Fibroblast of mammary gland (primary cell): Measurements from ENCODE around the gene CHD8.
"Not testable (repeated sequence)": the region's sequence is repeated elsewhere in the genome, so short reads cannot be mapped to it uniquely, and the experiment has no call there.

Experiments used
- DNase-seq: peaks from one replicate; pipeline ENCODE4 v3.0.0-alpha.2; 2010; ENCODE audit warnings: low read depth
- H3K4me3 ChIP-seq: 2 replicates; pipeline ENCODE4 v1.5.1; 2011; ENCODE audit warnings: low read depth, mild to moderate bottlenecking, low read length, moderate library complexity; ENCODE audit not compliant: control insufficient read depth
- CTCF ChIP-seq: conservative IDR thresholded peaks from 2 replicates; pipeline ENCODE4 v1.5.1; 2011; ENCODE audit warnings: low read depth, low read length, inconsistent platforms; ENCODE audit not compliant: control insufficient read depth, insufficient read depth

CHD8 gene

GRCh38 chr14:21373980-21374379 is 81.9 kb downstream of the CHD8 start:
- no peak for DNase-seq
- no peak overlapping the region for H3K4me3 ChIP-seq
- no peak for TF ChIP-seq CTCF

- not testable (repeated sequence) for DNase-seq, H3K4me3 ChIP-seq
These were observed 83.1 kb downstream of the CHD8 start for GRCh38 chr14:21372814-21373213.

GRCh38 chr14:21369949-21370679 is 85.8 kb downstream of the CHD8 start:
- no peak overlapping the region for H3K4me3 ChIP-seq
- no peak for TF ChIP-seq CTCF
- no peak for DNase-seq

GRCh38 chr14:21367582-21368144 is 88.3 kb downstream of the CHD8 start:
- DNase-seq, result no peak
- no peak overlapping the region for H3K4me3 ChIP-seq
- no peak for TF ChIP-seq CTCF

- no peak for TF ChIP-seq CTCF
- DNase-seq, result no peak
- no peak overlapping the region for H3K4me3 ChIP-seq
These were observed 99.4 kb downstream of the CHD8 start for GRCh38 chr14:21356511-21356910.

GRCh38 chr14:21352587-21352986 is 103.3 kb downstream of the CHD8 start:
- no peak for TF ChIP-seq CTCF
- no peak for DNase-seq

GRCh38 chr14:21350539-21350938 is 105.4 kb downstream of the CHD8 start:
- H3K4me3 ChIP-seq, result no peak overlapping the region
- no peak for TF ChIP-seq CTCF
- no peak for DNase-seq

More at GRCh38 chr14:21352587-21352986, 103.3 kb downstream of the CHD8 start:
- H3K4me3 ChIP-seq, result no peak overlapping the region
